HepG2 (cell line): ENCODE results near the gene SLC13A3. TPM values are rescaled to one million over a fixed set of nuclear protein-coding genes. Genes with fewer than 3 reads are reported as not detected.
A peak's percentile ranks its signal among the peaks of the same experiment; 100 is the strongest.

Experiments used
- DZIP1 ChIP-seq: sonication (generic); formaldehyde crosslinking; IDR thresholded peaks from 2 replicates; pipeline ENCODE4 v1.5.0; 2020; ENCODE audit warnings: mild to moderate bottlenecking, missing genetic modification reagents
- HOMEZ ChIP-seq: IDR thresholded peaks from 2 replicates; pipeline ENCODE4 v1.6.1; 2016; ENCODE audit warnings: low read depth
- MTERF4 ChIP-seq: sonication (generic); formaldehyde crosslinking; IDR thresholded peaks from 2 replicates; pipeline ENCODE4 v1.8.0; 2023; ENCODE audit warnings: mild to moderate bottlenecking, missing genetic modification reagents
- NR2F1 ChIP-seq, 2 experiments: fragments of 450-650 bp in 1 of 2; formaldehyde crosslinking in 1 of 2; IDR thresholded peaks; 2 replicates each; pipeline versions ENCODE4 v1.5.0 to v1.6.1; 2016 to 2020; ENCODE audit warnings: mild to moderate bottlenecking in 1 of 2, missing compliant biosample characterization in 1 of 2, missing genetic modification reagents in 1 of 2, moderate library complexity in 1 of 2
- POGZ ChIP-seq: sonication (generic); formaldehyde crosslinking; IDR thresholded peaks from 2 replicates; pipeline ENCODE4 v1.4.0; 2020; ENCODE audit warnings: mild to moderate bottlenecking, missing genetic modification reagents
- RERE ChIP-seq: IDR thresholded peaks from 2 replicates; pipeline ENCODE4 v1.6.1; 2016; ENCODE audit warnings: low read depth, missing genetic modification reagents, missing compliant biosample characterization
- SRF ChIP-seq: IDR thresholded peaks from 2 replicates; pipeline ENCODE4 v1.6.1; 2011; ENCODE audit warnings: mild to moderate bottlenecking, low read depth, low read length, moderate library complexity
- THYN1 ChIP-seq: sonication (generic); formaldehyde crosslinking; IDR thresholded peaks from 2 replicates; pipeline ENCODE4 v1.8.1; 2023; ENCODE audit warnings: low read depth, mild to moderate bottlenecking, moderate library complexity, missing genetic modification reagents, borderline replicate concordance
- ZNF605 ChIP-seq: sonication (generic); formaldehyde crosslinking; IDR thresholded peaks from 2 replicates; pipeline ENCODE4 v1.8.0; 2022; ENCODE audit warnings: mild to moderate bottlenecking, missing genetic modification reagents
- ZNF766 ChIP-seq: sonication (generic); formaldehyde crosslinking; IDR thresholded peaks from 2 replicates; pipeline ENCODE4 v1.5.0; 2020; ENCODE audit warnings: missing genetic modification reagents, borderline replicate concordance
- ZNF782 ChIP-seq: sonication (generic); formaldehyde crosslinking; IDR thresholded peaks from 2 replicates; pipeline ENCODE4 v1.4.0; 2020; ENCODE audit warnings: missing genetic modification reagents, mild to moderate bottlenecking, borderline replicate concordance
- polyA plus RNA-seq, 8 experiments: library from polyadenylated mRNA; depleted of rRNA in 3 of 8; stranded (reverse) in 7 of 8; unstranded in 1 of 8; fragments of >200 nt; fragmentation: Illumina TruSeq in 4 of 8; extraction: Trizol in 4 of 8; gene quantifications; 2 replicates each; pipeline versions ENCODE4 v1.2.1 to v1.2.3, GENCODE V29; 2011 to 2016; ENCODE audit warnings: low read depth in 4 of 8, missing spikeins in 1 of 8, mixed read lengths in 1 of 8; ENCODE audit not compliant: insufficient read depth in 1 of 8
- total RNA-seq, 5 experiments: library from RNA; depleted of rRNA; stranded (reverse); fragments of >200 nt; fragmentation: Illumina TruSeq; extraction: Trizol; gene quantifications; 2 replicates each; pipeline ENCODE4 v1.2.3, GENCODE V29; 2016; ENCODE audit warnings: low read depth in 1 of 5
- TF ChIP-seq, protein P1 (sequence below): sonication (generic); formaldehyde crosslinking; IDR thresholded peaks from 2 replicates; pipeline ENCODE4 v1.9.0; 2022; ENCODE audit warnings: missing genetic modification reagents, mild to moderate bottlenecking, borderline replicate concordance

Gene SLC13A3
- total and polyA plus RNA-seq, 2 of the 13 experiments (the other 11 are each of a cell fraction or from before 2014, with no cell fraction given), result 66.5 to 76.0 TPM

GRCh38 chr20:46562373-46563169, 88.7 kb downstream of the SLC13A3 start (continued):
- TF ChIP-seq ZNF766 (CRISPR knock-in tag) (no peak), RERE (peak; percentile 28; the same call in 1 of the 2 replicates), HOMEZ (CRISPR knock-in tag) (peak; percentile 66), NR2F1 (CRISPR knock-in tag; IDR thresholded peaks at IDR 0.05) (no peak), DZIP1 (CRISPR knock-in tag) (no peak), SRF (no peak), ZNF605 (CRISPR knock-in tag) (peak; percentile 67; the same call in 1 of the 2 replicates), MTERF4 (CRISPR knock-in tag) (0 out of 2 replicates have a peak, but pooled peaks have one; percentile 65), POGZ (peak; percentile 50), ZNF782 (CRISPR knock-in tag) (no peak), THYN1 (no peak)
- TF ChIP-seq, protein P1, sequence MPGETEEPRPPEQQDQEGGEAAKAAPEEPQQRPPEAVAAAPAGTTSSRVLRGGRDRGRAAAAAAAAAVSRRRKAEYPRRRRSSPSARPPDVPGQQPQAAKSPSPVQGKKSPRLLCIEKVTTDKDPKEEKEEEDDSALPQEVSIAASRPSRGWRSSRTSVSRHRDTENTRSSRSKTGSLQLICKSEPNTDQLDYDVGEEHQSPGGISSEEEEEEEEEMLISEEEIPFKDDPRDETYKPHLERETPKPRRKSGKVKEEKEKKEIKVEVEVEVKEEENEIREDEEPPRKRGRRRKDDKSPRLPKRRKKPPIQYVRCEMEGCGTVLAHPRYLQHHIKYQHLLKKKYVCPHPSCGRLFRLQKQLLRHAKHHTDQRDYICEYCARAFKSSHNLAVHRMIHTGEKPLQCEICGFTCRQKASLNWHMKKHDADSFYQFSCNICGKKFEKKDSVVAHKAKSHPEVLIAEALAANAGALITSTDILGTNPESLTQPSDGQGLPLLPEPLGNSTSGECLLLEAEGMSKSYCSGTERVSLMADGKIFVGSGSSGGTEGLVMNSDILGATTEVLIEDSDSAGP, result peak; percentile 61
